Panc1 (cell line): Measurements from ENCODE around the gene PDPK1. TPM values are rescaled to one million over a fixed set of nuclear protein-coding genes. Genes with fewer than 3 reads are reported as not detected.

ENCODE experiments used
- ATAC-seq: fragments of 200-7000 bp; cut with Tn5 transposase; 2 replicates; pipeline ENCODE4 v1.9.1; 2020; ENCODE audit warnings: mild to moderate bottlenecking, moderate library complexity
- BruUV-seq: library from RNA; stranded (reverse); fragments of 400-500 nt; replicated peaks from 2 replicates; lab custom pipeline; 2021; lab: Mats Ljungman, UMichigan
- CTCF ChIA-PET: fragments of 300-600 bp; sonication (Branson Sonifier 250); formaldehyde crosslinking; loops from one replicate; lab custom pipeline; 2022; ENCODE audit warnings: antibody characterized with exemption; lab: Charles Lee
- POLR2A ChIA-PET: fragments of 300-600 bp; sonication (Branson Sonifier 250); formaldehyde crosslinking; loops from one replicate; lab custom pipeline; 2022; ENCODE audit warnings: antibody characterized with exemption; lab: Charles Lee
- DNase-seq: peaks from one replicate; pipeline ENCODE4 v3.0.0-alpha.2; 2010; ENCODE audit warnings: low read depth, low spot score
- H3K27ac ChIP-seq: 2 replicates; pipeline ENCODE4 v1.5.1; 2011; ENCODE audit warnings: mild to moderate bottlenecking, low read length, inconsistent platforms
- H3K27me3 ChIP-seq: fragments of 200-500 bp; sonication (Bioruptor generic); 2 replicates; pipeline ENCODE4 v1.6.0; 2014; ENCODE audit warnings: low read length, inconsistent platforms; ENCODE audit not compliant: control insufficient read depth, insufficient read depth
- H3K36me3 ChIP-seq: fragments of 200-500 bp; sonication (Bioruptor generic); 2 replicates; pipeline ENCODE4 v1.5.1; 2014; ENCODE audit warnings: inconsistent platforms, mild to moderate bottlenecking, low read length, moderate library complexity; ENCODE audit not compliant: control insufficient read depth, insufficient read depth
- H3K4me1 ChIP-seq: 2 replicates; pipeline ENCODE4 v1.5.1; 2011; ENCODE audit warnings: inconsistent platforms, mild to moderate bottlenecking, low read length, moderate library complexity; ENCODE audit not compliant: control insufficient read depth, insufficient read depth
- H3K4me3 ChIP-seq, 2 experiments: 2 replicates each; pipeline ENCODE4 v1.5.1; 2011 to 2012; ENCODE audit warnings: low read depth in 2 of 2, low read length in 2 of 2, mild to moderate bottlenecking in 2 of 2, inconsistent platforms in 1 of 2, moderate library complexity in 1 of 2
- H3K9me3 ChIP-seq: fragments of 200-500 bp; sonication (Bioruptor generic); 2 replicates; pipeline ENCODE4 v1.5.1; 2014; ENCODE audit warnings: low read depth, mild to moderate bottlenecking, inconsistent platforms, low read length, moderate library complexity; ENCODE audit not compliant: control insufficient read depth, insufficient read depth
- POLR2AphosphoS5 ChIP-seq: IDR thresholded peaks from 2 replicates; pipeline ENCODE4 v1.6.1; 2012; ENCODE audit warnings: mild to moderate bottlenecking, low read depth, low read length, moderate library complexity
- SIN3A ChIP-seq: IDR thresholded peaks from 2 replicates; pipeline ENCODE4 v1.6.1; 2012; ENCODE audit warnings: low read depth, mild to moderate bottlenecking, low read length, moderate library complexity, borderline replicate concordance; ENCODE audit not compliant: insufficient read depth
- TCF7L2 ChIP-seq: IDR thresholded peaks from 2 replicates; pipeline ENCODE4 v1.6.1; 2011; ENCODE audit warnings: mild to moderate bottlenecking, low read depth, low read length, inconsistent platforms
- in situ Hi-C: cut with HindIII; loops from 2 replicates; pipeline ENCODE4 v1.10.0; 2016; ENCODE audit warnings: low sequenced_read_pairs, low pct_unique_long_range_greater_than_20kb
- intact Hi-C: fragments of 100-400 bp; cut with micrococcal nuclease; formaldehyde crosslinking; loops from one replicate; pipeline ENCODE4 v1.10.0; 2022; ENCODE audit not compliant: unreplicated experiment
- total RNA-seq: library from RNA; stranded (reverse); gene quantifications from one replicate; pipeline ENCODE4 v1.2.1, GENCODE V29; 2021; ENCODE audit not compliant: unreplicated experiment
- TF ChIP-seq, protein P1 (sequence below), 2 experiments: IDR thresholded peaks; 2 replicates each; pipeline ENCODE4 v1.6.1; 2011 to 2012; ENCODE audit warnings: low read depth in 2 of 2, control low read depth in 1 of 2, low read length in 1 of 2, mild to moderate bottlenecking in 1 of 2, moderate library complexity in 1 of 2; ENCODE audit not compliant: insufficient read depth in 1 of 2
- TF ChIP-seq, protein P2 (sequence below): fragments of 450-650 bp; IDR thresholded peaks from 2 replicates; pipeline ENCODE4 v1.5.1; 2017; ENCODE audit warnings: mild to moderate bottlenecking

Gene PDPK1
- total RNA-seq, 1 experiment from 2014 or later: 43.2 TPM

DNA sequence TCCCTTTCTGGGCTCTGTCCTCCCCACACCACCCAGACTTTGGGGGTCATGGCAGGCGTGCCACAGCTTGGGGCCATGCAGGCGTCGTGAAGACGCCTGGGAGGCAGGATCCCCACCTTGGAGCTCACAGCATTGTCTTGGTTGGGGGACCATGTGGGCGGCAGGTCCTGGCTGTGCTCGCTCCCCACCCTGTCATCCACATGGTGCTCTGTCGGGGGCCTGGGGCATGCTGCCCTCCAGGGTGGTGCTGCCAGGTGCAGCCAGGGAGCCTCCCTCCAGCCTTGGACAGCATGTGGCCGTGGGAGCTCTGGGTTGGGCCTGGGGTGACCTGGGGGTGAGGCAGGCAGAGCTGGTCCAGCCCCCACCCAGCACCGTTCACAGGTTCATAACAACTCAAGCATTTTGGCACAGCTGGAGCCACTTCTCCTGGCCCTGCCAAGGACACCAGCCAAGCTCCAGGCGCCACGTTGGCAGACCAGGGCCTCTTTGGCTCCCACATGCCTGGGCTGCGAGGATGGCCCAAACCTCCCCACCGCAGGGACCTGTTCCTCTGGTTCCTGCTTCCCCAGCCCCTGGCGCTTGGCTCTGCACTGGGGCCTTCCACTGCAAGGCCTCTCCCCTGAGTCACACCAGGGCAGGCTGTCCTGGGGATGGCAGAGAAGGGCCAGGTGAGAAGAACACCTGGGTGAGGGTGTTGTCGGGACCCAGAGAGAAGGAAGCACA, 39.1 kb upstream of the PDPK1 start:
- Histone ChIP-seq H3K36me3 (no peaks in the 10 kb centered on the region; the same call in 1 of the 2 replicates), H3K27ac (no peak overlapping the region), H3K9me3 (no peaks in the 10 kb centered on the region), H3K27me3 (no peaks in the 10 kb centered on the region), H3K4me3 (no peak overlapping the region), H3K4me1 (peaks cover 23% of the 10 kb centered on the region)
- in situ Hi-C loops (no loop called here), intact Hi-C loops (no loop called here)
- BruUV-seq: no TSS peak
- DNase-seq (no peak), ATAC-seq (no peak)
- ChIA-PET CTCF (no interaction called here), POLR2A (no interaction called here)
- TF ChIP-seq, protein P1, sequence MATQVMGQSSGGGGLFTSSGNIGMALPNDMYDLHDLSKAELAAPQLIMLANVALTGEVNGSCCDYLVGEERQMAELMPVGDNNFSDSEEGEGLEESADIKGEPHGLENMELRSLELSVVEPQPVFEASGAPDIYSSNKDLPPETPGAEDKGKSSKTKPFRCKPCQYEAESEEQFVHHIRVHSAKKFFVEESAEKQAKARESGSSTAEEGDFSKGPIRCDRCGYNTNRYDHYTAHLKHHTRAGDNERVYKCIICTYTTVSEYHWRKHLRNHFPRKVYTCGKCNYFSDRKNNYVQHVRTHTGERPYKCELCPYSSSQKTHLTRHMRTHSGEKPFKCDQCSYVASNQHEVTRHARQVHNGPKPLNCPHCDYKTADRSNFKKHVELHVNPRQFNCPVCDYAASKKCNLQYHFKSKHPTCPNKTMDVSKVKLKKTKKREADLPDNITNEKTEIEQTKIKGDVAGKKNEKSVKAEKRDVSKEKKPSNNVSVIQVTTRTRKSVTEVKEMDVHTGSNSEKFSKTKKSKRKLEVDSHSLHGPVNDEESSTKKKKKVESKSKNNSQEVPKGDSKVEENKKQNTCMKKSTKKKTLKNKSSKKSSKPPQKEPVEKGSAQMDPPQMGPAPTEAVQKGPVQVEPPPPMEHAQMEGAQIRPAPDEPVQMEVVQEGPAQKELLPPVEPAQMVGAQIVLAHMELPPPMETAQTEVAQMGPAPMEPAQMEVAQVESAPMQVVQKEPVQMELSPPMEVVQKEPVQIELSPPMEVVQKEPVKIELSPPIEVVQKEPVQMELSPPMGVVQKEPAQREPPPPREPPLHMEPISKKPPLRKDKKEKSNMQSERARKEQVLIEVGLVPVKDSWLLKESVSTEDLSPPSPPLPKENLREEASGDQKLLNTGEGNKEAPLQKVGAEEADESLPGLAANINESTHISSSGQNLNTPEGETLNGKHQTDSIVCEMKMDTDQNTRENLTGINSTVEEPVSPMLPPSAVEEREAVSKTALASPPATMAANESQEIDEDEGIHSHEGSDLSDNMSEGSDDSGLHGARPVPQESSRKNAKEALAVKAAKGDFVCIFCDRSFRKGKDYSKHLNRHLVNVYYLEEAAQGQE (IDR thresholded peaks at IDR 0.05; ENCODE audit: insufficient read depth in 1 of 2, low read depth in 2 of 2, low read length in 1 of 2): no peak
- TF ChIP-seq POLR2AphosphoS5 (no peak), SIN3A (no peak), TCF7L2 (no peak)
- TF ChIP-seq, protein P2, sequence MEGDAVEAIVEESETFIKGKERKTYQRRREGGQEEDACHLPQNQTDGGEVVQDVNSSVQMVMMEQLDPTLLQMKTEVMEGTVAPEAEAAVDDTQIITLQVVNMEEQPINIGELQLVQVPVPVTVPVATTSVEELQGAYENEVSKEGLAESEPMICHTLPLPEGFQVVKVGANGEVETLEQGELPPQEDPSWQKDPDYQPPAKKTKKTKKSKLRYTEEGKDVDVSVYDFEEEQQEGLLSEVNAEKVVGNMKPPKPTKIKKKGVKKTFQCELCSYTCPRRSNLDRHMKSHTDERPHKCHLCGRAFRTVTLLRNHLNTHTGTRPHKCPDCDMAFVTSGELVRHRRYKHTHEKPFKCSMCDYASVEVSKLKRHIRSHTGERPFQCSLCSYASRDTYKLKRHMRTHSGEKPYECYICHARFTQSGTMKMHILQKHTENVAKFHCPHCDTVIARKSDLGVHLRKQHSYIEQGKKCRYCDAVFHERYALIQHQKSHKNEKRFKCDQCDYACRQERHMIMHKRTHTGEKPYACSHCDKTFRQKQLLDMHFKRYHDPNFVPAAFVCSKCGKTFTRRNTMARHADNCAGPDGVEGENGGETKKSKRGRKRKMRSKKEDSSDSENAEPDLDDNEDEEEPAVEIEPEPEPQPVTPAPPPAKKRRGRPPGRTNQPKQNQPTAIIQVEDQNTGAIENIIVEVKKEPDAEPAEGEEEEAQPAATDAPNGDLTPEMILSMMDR: no peak

DNA sequence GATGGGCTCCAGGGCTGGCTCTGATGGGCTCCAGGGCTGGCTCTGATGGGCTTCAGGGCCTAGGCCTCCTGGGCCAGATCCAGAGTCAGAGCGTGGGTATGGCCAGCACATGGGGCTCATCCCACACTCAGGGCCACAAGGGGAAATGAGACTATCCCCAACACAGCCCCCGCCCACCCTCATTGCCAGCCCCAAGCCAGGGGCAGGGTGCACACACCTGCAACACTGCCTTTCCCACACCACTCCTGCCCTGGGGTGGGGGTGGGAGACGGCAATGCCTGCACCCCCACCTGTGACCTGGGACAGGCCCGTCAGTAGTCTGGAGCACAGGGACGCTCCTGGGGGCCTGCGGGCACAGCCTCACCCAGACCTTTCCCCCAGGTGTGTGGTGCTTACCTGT, 38.4 kb upstream of the PDPK1 start:
- POLR2A ChIA-PET: no interaction called here
- ATAC-seq (no peak), DNase-seq (no peak)
- no peaks in the 10 kb centered on the region; the same call in 1 of the 2 replicates for H3K36me3 ChIP-seq
- TF ChIP-seq, protein P1 (IDR thresholded peaks at IDR 0.05; ENCODE audit: insufficient read depth in 1 of 2, low read depth in 2 of 2, low read length in 1 of 2): no peak
- no peaks in the 10 kb centered on the region for H3K9me3 ChIP-seq
- CTCF ChIA-PET: no interaction called here
- H3K4me1 ChIP-seq: peaks cover 23% of the 10 kb centered on the region
- H3K4me3 ChIP-seq: no peak overlapping the region
- H3K27ac ChIP-seq: no peak overlapping the region
- BruUV-seq: no TSS peak
- in situ Hi-C loops (no loop called here), intact Hi-C loops (no loop called here)
- no peaks in the 10 kb centered on the region for H3K27me3 ChIP-seq
